ENCODE data around the gene APPL2.

GRCh38 chr12:105281694-105282049, 45.7 kb upstream of the APPL2 start:
- TF ChIP-seq POLR2A (IDR thresholded peaks at IDR 0.05) (no peak), CTCF (IDR thresholded peaks at IDR 0.05) (no peak)

Data from thyroid gland (tissue), 4 donors.